ENCODE measurements around the gene GCC2.

GRCh38 chr2:108535357-108535631 is 86.3 kb downstream of the GCC2 start:
- TF ChIP-seq CTCF (IDR thresholded peaks at IDR 0.05; ENCODE audit: poor library complexity) (no peak), EZH2 (IDR thresholded peaks at IDR 0.05; ENCODE audit: borderline replicate concordance) (no peak), EZH2phosphoT487 (IDR thresholded peaks at IDR 0.05; ENCODE audit: low read depth, severe bottlenecking, unreplicated experiment) (no peak)

Data from hepatocyte (in vitro differentiated cells).